ENCODE measurements around the gene HS6ST2.

Gene HS6ST2

DNA sequence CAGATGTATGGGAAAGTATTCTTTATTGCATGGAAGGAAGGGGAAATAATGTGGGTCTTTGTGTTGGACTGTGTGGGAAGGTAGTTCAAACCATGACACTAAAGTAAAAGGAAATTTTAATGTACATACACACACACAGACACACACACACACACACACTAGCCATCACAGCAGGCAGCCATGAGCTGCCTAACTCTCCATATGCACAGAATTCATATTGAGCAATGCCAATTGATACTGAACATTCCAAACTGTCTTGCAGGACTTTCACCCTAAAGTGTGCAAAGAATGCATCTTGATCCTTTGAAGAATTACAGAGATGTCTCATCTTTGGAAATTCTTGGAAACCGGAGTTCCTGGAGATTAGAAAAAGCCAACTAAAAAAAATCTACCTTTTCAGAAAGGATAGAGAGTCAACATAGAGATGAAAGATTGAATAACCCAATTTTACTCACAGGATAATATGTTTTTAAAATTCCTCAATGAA lies 349.0 kb downstream of the HS6ST2 start:
- ATAC-seq: no peak

DNA sequence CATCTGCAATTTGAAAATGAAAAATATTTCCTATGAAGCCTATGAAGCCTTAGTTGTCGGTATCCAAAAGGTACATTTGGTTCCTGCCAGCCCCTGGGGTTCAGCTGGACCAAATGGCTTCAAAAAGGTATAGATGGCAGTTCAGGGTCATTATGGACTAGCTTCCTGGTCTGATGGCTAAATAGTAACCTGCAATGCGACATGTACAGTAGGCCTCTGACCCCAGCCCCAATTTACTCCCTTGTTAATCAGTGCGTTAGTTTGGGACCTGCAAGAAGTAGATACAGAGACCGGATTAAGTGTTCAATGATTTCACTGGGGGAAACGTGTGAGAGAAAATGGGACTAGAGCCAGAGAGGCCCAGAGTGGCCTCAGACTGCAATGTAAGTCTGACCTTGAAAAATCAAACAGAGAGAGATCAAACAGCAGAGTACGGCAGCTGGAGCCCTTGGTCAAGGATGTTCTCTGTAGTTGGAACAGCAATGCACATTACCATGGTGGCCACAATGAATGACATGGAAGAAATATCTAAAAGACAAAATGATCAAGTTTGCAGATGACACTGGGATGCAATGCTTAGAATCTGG lies 354.6 kb downstream of the HS6ST2 start:
- ATAC-seq: no peak

DNA sequence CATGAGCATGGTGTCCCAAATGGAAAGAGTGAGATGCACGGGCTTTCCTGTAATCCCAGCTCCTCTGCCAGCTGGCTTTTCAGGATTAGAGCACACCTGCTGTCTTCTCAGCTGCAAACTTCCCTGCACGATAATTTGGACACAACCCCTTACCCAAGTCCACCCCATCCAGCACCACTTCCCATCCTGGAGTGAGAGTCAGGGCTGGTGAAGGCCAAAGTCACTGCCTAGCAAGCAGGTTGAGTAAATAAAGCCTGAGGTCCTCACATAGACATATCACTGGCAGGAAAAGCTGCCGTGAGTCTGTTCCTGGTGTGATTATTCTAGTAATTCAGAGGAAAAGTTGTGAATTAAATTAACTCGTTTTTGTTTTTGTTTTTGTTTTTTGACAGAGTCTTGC lies 355.7 kb downstream of the HS6ST2 start:
- ATAC-seq: no peak

DNA sequence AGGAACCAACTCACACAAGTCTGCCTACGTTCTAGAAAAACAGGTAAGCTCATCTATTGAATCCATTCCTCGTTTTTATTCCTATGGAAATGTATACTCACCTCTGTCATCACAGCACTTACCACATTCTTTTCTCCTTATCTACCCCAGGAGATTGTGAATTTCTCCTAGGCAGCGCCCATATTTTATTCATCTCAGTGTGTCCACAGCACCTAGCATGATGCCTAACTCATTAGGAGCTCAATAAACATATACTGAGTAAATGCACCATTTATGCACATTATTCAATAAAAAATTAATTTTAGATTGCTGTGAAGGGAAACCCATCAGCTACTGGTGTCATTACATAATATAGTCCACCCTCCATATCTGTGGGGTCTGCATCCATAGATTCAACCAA lies 363.4 kb downstream of the HS6ST2 start:
- no peak for ATAC-seq

DNA sequence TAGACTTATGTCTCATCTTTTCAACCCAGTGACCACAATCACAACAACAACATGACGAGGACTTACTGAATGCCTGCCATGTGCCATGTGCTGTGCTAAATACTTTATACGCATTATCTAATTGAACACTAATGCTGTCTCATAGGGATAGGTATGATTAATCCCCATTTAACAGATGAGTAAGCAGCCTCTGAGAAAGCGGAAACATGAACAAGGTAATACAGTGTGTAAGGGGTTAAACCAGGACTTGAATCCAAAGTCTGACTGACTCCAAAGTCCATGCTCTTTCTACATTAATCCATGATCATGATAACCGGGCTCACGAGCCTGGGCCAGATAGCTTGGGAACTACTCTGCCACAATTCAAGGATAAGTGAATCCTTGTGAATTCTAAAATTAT lies 364.3 kb downstream of the HS6ST2 start:
- no peak for ATAC-seq

DNA sequence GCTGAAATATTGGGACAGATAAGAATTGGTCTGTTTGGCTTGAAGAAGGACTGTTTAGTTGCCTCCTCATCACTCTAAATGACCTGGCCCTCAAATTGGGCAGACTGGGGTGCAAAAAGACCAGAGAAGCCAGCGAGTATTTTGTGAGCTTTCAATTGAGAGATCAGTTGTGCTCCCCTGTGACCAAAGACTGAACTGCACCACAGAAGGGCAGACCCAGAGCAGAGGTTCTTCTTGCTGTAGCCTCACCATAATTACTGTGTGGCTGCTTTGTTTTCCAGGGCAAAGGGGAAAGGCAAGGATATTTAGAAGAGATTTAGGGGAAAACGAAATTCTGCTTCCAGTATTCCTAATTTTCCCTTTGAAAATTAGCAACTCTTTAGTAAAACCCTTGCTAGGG lies 365.5 kb downstream of the HS6ST2 start:
- ATAC-seq: no peak

DNA sequence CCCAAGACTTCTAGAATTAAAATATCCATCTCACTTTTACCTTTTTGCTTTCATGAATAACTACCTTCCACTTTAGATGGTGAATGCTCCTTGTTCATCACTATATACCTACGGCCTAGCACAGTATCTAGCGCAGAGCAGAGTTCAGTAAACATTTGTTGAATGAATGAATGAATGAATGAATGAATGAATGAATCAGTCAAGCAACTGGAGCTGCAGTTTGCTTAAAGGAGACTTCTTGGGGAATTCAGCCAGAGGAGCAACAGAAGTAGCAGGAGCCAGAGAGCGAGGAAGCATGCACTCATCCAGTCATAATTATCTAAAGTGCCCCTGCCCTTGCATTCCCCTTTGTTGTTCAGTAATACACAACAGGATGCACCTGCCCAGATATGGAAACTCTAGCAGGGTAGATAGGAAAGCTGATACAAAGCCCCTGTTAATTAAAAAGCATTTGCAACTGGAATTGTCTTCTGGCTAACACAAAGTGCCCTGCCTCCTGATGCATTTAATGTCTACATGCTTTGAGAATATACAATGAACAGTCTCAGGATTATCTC lies 366.6 kb downstream of the HS6ST2 start:
- ATAC-seq: no peak

DNA sequence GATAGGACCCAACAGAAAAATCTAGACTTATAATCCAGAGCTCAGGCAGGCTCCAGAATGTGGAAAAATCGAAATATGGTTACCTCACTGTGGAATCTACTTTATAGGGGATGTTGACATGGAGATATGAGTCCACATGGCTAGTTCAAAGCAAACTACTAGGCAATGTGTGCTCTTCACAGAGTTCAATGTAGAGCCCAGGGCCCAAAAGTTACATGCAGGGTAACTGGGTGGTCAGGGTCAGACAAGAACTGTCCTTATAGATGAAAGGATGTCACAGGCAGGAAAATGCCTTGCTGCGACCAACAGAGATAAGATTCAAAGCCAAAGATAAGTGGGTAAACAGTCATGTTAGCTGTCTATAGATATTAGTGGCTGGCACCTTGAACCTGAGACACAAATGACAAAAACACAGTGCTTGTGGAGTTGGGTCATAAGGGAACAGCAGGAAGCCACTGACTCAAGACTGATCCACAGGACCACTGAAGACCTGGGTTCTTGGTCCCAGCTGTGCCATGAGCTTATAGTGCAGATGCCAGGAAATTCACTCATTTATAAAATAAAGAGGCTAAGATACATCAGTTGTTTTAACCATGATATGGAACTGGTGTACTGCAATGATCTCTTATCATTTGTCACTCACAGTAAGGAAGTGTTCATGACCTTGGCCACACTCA lies 367.9 kb downstream of the HS6ST2 start:
- no peak for ATAC-seq

DNA sequence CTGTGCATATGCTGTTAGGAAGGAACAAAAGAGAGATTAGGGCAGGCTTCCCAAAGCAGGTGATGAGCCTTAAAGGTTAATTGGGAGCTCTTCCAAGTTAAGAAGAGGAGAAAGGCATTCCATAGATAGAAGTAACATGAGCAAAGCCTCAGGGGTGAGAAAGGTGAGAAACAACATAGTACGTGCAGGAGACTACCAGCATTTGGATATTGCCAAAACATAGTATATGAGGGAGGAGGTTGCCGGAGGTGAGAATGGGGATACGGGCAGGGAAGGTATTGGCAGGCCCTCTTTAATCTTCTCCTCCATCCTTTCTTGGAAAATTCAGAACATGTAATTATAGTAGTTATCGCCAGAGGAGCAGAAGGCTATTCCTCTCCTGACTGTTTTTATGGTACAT lies 373.5 kb downstream of the HS6ST2 start:
- ATAC-seq: no peak

DNA sequence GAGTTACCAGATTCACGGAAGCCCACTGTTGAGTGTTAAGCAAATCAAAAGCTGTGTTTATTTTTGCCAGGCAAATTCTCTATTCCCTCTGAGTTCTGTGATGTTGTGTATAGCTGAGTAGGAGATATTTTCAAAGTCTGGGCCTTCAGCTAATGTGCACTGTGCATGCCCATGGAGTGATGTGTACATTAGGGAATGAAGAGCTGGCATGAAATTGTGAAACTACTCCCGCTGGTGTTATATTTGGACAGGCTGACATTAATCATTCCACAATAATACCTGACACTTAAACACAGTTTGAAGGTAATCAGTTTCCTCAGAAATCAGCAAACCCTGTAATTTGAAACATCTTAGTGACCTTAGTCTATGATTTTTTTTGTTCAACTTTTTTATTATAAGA lies 381.5 kb downstream of the HS6ST2 start:
- no peak for ATAC-seq
